Activated T-helper 17 cell treated with anti-CD3 and anti-CD28 coated beads, Interleukin-2, amount 50 U/mL, for 72 hours (primary cell): Measurements from ENCODE around the gene SF3B3. TPM values are rescaled to one million over a fixed set of nuclear protein-coding genes. Genes with fewer than 3 reads are reported as not detected.

Source experiments
- ATAC-seq: fragments of 150-1000 bp; cut with Tn5 transposase; replicated peaks from 2 replicates; pipeline ENCODE4 v1.10.0; 2021; ENCODE audit warnings: mild to moderate bottlenecking, moderate library complexity
- H3K27ac Mint-ChIP-seq: one replicate; pipeline ENCODE4 v1.8.0; 2022; ENCODE audit warnings: mixed read lengths
- H3K27me3 Mint-ChIP-seq: one replicate; pipeline ENCODE4 v1.8.0; 2022; ENCODE audit warnings: mixed read lengths
- H3K36me3 Mint-ChIP-seq: one replicate; pipeline ENCODE4 v1.8.0; 2022; ENCODE audit warnings: low read depth, mild to moderate bottlenecking, mixed read lengths
- H3K4me1 Mint-ChIP-seq: one replicate; pipeline ENCODE4 v1.8.0; 2022; ENCODE audit warnings: mixed read lengths
- H3K4me3 Mint-ChIP-seq: one replicate; pipeline ENCODE4 v1.8.0; 2022; ENCODE audit warnings: mild to moderate bottlenecking, mixed read lengths
- H3K9me3 Mint-ChIP-seq: one replicate; pipeline ENCODE4 v1.8.0; 2022; ENCODE audit warnings: mixed read lengths
- total RNA-seq, 2 donors: library from RNA; stranded (reverse); gene quantifications; one replicate each; pipeline ENCODE4 v1.2.3, GENCODE V29; 2022

SF3B3 gene
- total RNA-seq, 2 donors from 2014 or later = 343 to 576 TPM

GRCh38 chr16:70568601-70569237 lies 45.1 kb downstream of the SF3B3 start:
- Mint-ChIP-seq H3K27ac (no peak overlapping the region), H3K9me3 (no peaks in the 10 kb centered on the region), H3K4me1 (peaks cover 12% of the 10 kb centered on the region), H3K36me3 (peaks cover 100% of the 10 kb centered on the region), H3K27me3 (no peaks in the 10 kb centered on the region), H3K4me3 (no peak overlapping the region)
- ATAC-seq = no peak

GRCh38 chr16:70569752-70570151 lies 46.1 kb downstream of the SF3B3 start:
- no peaks in the 10 kb centered on the region for H3K9me3 Mint-ChIP-seq
- H3K4me1 Mint-ChIP-seq = peaks cover 16% of the 10 kb centered on the region
- no peak overlapping the region for H3K4me3 Mint-ChIP-seq
- peaks cover 100% of the 10 kb centered on the region for H3K36me3 Mint-ChIP-seq
- no peaks in the 10 kb centered on the region for H3K27me3 Mint-ChIP-seq
- no peak overlapping the region for H3K27ac Mint-ChIP-seq
- no peak for ATAC-seq

GRCh38 chr16:70570967-70571570 lies 47.5 kb downstream of the SF3B3 start:
- Mint-ChIP-seq H3K27me3 (no peaks in the 10 kb centered on the region), H3K9me3 (no peaks in the 10 kb centered on the region), H3K4me1 (peaks cover 17% of the 10 kb centered on the region), H3K36me3 (peaks cover 89% of the 10 kb centered on the region), H3K4me3 (peak overlapping the region; percentile 15), H3K27ac (peak overlapping the region; percentile 83)
- no peak for ATAC-seq

GRCh38 chr16:70571623-70572022 lies 48.0 kb downstream of the SF3B3 start:
- Mint-ChIP-seq H3K4me1 (peaks cover 22% of the 10 kb centered on the region), H3K4me3 (no peak overlapping the region), H3K9me3 (no peaks in the 10 kb centered on the region), H3K27me3 (no peaks in the 10 kb centered on the region), H3K36me3 (peaks cover 83% of the 10 kb centered on the region), H3K27ac (peak overlapping the region; percentile 83)
- peak; percentile 21 for ATAC-seq

- Mint-ChIP-seq H3K4me1 (peaks cover 22% of the 10 kb centered on the region), H3K9me3 (no peaks in the 10 kb centered on the region), H3K27ac (peak overlapping the region; percentile 83), H3K4me3 (no peak overlapping the region), H3K27me3 (no peaks in the 10 kb centered on the region), H3K36me3 (peaks cover 77% of the 10 kb centered on the region)
- peak; percentile 37 for ATAC-seq
These were observed 48.7 kb downstream of the SF3B3 start for GRCh38 chr16:70572050-70572925.

GRCh38 chr16:70572926-70573270 lies 49.3 kb downstream of the SF3B3 start:
- Mint-ChIP-seq H3K4me1 (peaks cover 22% of the 10 kb centered on the region), H3K27me3 (no peaks in the 10 kb centered on the region), H3K27ac (peak overlapping the region; percentile 83), H3K4me3 (no peak overlapping the region), H3K9me3 (no peaks in the 10 kb centered on the region), H3K36me3 (peaks cover 71% of the 10 kb centered on the region)
- no peak for ATAC-seq

GRCh38 chr16:70573451-70574121 lies 50.0 kb downstream of the SF3B3 start:
- Mint-ChIP-seq H3K27ac (peak overlapping the region; percentile 23), H3K4me3 (no peak overlapping the region), H3K27me3 (no peaks in the 10 kb centered on the region), H3K9me3 (no peaks in the 10 kb centered on the region), H3K4me1 (peaks cover 22% of the 10 kb centered on the region), H3K36me3 (peaks cover 64% of the 10 kb centered on the region)
- ATAC-seq = no peak

GRCh38 chr16:70574595-70575271 lies 51.1 kb downstream of the SF3B3 start:
- Mint-ChIP-seq H3K9me3 (no peaks in the 10 kb centered on the region), H3K4me1 (peaks cover 22% of the 10 kb centered on the region), H3K36me3 (peaks cover 52% of the 10 kb centered on the region), H3K4me3 (no peak overlapping the region), H3K27me3 (no peaks in the 10 kb centered on the region), H3K27ac (peak overlapping the region; percentile 65)
- ATAC-seq = no peak

- Mint-ChIP-seq H3K9me3 (no peaks in the 10 kb centered on the region), H3K4me3 (no peak overlapping the region), H3K4me1 (peaks cover 22% of the 10 kb centered on the region), H3K27me3 (no peaks in the 10 kb centered on the region), H3K36me3 (peaks cover 46% of the 10 kb centered on the region), H3K27ac (no peak overlapping the region)
- peak; percentile 9 for ATAC-seq
These were observed 51.8 kb downstream of the SF3B3 start for GRCh38 chr16:70575376-70575775.

GRCh38 chr16:70576431-70577255 lies 53.0 kb downstream of the SF3B3 start:
- H3K4me3 Mint-ChIP-seq = no peak overlapping the region
- H3K4me1 Mint-ChIP-seq = peaks cover 16% of the 10 kb centered on the region
- H3K36me3 Mint-ChIP-seq = peaks cover 33% of the 10 kb centered on the region
- no peaks in the 10 kb centered on the region for H3K9me3 Mint-ChIP-seq
- no peaks in the 10 kb centered on the region for H3K27me3 Mint-ChIP-seq
- H3K27ac Mint-ChIP-seq = peak overlapping the region; percentile 31
- peak; percentile 66 for ATAC-seq

GRCh38 chr16:70577256-70577698 lies 53.7 kb downstream of the SF3B3 start:
- peak; percentile 10 for ATAC-seq
- Mint-ChIP-seq H3K27me3 (no peaks in the 10 kb centered on the region), H3K36me3 (peaks cover 27% of the 10 kb centered on the region), H3K9me3 (no peaks in the 10 kb centered on the region), H3K27ac (no peak overlapping the region), H3K4me1 (peaks cover 10% of the 10 kb centered on the region), H3K4me3 (no peak overlapping the region)

GRCh38 chr16:70578035-70578434 lies 54.4 kb downstream of the SF3B3 start:
- no peak for ATAC-seq
- H3K4me1 Mint-ChIP-seq = peaks cover 10% of the 10 kb centered on the region
- no peak overlapping the region for H3K4me3 Mint-ChIP-seq
- H3K9me3 Mint-ChIP-seq = no peaks in the 10 kb centered on the region
- H3K27ac Mint-ChIP-seq = no peak overlapping the region
- peaks cover 19% of the 10 kb centered on the region for H3K36me3 Mint-ChIP-seq
- H3K27me3 Mint-ChIP-seq = no peaks in the 10 kb centered on the region

- no peak overlapping the region for H3K27ac Mint-ChIP-seq
- no peak for ATAC-seq
- H3K9me3 Mint-ChIP-seq = no peaks in the 10 kb centered on the region
These were observed 55.6 kb downstream of the SF3B3 start for GRCh38 chr16:70579248-70579647.

More at GRCh38 chr16:70579248-70579647, 55.6 kb downstream of the SF3B3 start:
- Mint-ChIP-seq H3K4me1 (peaks cover 10% of the 10 kb centered on the region), H3K27me3 (no peaks in the 10 kb centered on the region), H3K4me3 (no peak overlapping the region), H3K36me3 (peaks cover 7% of the 10 kb centered on the region)
